Measurements from ENCODE around the gene GSTT2. TPM values are rescaled to one million over a fixed set of nuclear protein-coding genes. Genes with fewer than 3 reads are reported as not detected.

Gene GSTT2
- total RNA-seq, 1 donor from 2014 or later: not detected

DNA sequence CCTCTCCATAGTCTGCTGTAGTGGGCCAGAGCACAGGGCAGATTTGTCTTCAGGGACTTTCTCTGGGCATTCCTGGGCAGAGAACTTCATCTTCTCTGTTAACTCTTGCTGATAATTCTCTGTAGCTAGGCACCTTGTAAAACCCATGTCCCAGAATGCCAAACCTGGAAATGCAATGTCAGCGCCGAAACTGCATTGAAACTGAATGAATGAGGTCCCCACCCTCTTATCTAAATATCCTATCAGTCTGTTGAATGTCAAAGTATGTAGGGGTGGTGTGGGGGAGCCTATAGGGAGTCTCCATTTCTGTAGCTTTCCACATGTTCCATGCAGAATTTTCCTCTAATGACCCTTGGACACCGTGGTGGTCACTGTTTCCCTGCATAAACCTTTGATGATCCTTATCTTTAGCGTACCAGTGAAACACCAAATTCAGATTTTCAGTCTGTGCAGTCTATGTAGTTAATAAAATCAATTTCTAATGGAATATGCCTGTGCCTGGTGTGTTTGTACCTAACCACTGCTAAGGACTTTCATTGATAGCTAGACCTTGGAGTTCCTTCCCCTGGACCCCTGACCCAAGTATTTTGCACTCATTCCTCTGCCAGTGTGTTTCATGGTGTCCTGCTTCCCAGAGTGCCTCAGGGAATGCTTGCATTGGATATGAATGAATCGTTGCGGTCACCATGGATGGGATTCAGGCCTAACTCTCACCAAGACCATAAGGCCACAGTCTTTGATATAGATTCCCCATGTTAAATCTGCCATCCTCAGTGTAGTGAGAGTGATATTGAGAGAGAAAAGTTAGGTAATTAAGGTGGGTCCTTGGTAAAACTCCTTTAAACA, 28.7 kb downstream of the GSTT2 start:
- DNase-seq (ENCODE audit: low spot score): no peak

DNA sequence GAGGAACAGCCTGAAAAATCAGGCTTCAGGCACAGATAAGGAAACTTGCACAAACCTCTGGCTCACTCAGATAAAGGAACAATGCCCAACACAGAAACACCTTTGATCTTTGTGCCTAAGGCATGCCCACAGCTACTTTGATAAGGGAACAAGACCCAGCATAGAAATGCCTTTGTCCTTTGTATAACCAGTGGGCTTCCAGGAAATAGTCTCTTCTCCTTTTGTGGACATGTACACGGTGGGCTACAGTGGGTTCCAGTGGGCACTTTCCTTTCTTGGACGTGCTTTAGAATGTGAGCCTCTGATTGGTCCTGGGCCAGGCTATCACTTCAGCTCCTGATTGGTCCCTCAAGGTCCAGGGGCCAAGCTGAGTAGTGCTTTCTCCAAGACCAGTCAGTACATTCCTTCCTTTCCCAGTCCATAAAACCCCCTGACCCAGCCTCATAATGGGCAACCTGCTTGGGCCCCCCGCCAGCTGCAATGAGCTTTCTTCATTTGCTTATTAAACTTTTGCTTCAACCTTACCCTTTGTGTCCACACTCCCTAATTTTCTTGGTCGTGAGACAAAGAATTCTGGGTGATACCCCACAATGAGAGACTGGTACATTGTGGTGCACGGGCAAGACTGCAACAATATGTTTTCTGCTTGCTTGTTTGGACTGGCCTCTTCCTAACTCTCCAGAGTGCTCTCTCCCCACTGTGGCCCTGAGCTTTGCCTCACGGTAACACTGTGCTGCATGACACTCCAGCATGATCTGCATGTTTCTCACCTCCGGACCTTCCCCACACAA, 29.5 kb downstream of the GSTT2 start:
- DNase-seq (ENCODE audit: low spot score): no peak

DNA sequence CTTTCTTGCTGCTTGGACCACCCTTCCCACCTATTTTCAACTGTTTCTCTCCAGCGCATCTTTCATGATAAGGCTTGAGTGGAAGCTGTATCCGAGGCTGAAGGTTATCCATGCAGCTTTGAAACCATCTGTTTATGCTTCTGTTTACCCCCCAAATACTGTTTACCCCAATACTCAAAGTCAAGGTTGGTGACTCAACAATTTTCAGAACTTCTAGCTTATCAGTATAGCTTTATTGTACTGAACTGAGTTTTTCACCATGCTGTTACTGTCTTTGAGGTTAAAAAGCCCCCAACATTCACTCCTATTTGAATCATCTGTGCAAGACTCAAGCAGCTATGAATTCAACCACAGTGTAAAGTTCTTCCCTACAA, 30.1 kb downstream of the GSTT2 start:
- DNase-seq (ENCODE audit: low spot score): no peak

- no peak for DNase-seq (ENCODE audit: low spot score)
Observed at GRCh38 chr22:24011735-24012068, 31.8 kb downstream of the GSTT2 start.

GRCh38 chr22:24016156-24016555, 36.2 kb downstream of the GSTT2 start:
- no peak for DNase-seq (ENCODE audit: low spot score)

DNA sequence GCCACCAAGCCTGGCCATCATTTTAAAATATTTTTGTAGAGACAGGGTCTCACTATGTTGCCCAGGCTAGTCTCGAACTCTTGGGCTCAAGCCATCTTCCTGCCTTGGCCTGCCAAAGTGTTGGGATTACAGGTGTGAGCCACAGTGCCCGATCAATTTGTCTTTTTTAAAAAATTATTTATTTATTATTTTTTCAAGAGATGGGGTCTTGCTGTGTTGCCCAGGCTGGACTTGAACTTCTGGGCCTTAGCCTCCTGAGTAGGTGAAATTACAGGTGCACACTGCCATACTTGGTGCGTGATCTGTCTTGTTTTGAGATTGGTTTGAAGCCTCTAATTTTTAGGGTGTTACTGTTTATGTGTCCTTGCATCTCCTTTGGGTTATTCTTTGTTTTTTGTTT, 41.4 kb downstream of the GSTT2 start:
- no peak for DNase-seq (ENCODE audit: low spot score)

GRCh38 chr22:24023204-24023789, 43.4 kb downstream of the GSTT2 start:
- DNase-seq (ENCODE audit: low spot score): no peak

GRCh38 chr22:24024354-24024753, 44.4 kb downstream of the GSTT2 start:
- DNase-seq (ENCODE audit: low spot score): no peak

GRCh38 chr22:24025475-24025874, 45.5 kb downstream of the GSTT2 start:
- no peak for DNase-seq (ENCODE audit: low spot score)

GRCh38 chr22:24026056-24026455, 46.1 kb downstream of the GSTT2 start:
- DNase-seq (ENCODE audit: low spot score): no peak

GRCh38 chr22:24026733-24027132, 46.8 kb downstream of the GSTT2 start:
- DNase-seq (ENCODE audit: low spot score): no peak

- DNase-seq (ENCODE audit: low spot score): no peak
Observed at GRCh38 chr22:24027389-24027975, 47.5 kb downstream of the GSTT2 start.

- no peak for DNase-seq (ENCODE audit: low spot score)
Observed at GRCh38 chr22:24027991-24028390, 48.1 kb downstream of the GSTT2 start.

DNA sequence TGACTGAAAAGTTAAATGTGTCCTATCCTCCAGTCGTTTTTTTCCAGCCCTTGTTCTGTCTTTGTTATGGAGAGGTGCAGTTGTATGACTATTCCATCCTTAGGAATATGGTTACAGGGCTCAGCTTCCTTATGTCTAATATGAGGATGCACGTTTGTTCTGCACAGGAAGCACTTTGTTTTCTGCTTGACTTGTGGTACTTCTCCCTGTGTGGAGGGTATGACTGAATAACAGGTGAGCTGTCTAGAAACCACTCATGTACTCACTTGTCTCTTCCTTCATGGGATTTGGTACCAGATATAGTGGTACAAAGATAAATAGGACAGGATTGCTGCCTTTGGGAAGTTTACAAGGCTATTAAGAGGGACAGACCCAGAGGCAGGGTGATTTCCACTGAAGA, 48.6 kb downstream of the GSTT2 start:
- no peak for DNase-seq (ENCODE audit: low spot score)

GRCh38 chr22:24029304-24029703, 49.4 kb downstream of the GSTT2 start:
- no peak for DNase-seq (ENCODE audit: low spot score)

DNA sequence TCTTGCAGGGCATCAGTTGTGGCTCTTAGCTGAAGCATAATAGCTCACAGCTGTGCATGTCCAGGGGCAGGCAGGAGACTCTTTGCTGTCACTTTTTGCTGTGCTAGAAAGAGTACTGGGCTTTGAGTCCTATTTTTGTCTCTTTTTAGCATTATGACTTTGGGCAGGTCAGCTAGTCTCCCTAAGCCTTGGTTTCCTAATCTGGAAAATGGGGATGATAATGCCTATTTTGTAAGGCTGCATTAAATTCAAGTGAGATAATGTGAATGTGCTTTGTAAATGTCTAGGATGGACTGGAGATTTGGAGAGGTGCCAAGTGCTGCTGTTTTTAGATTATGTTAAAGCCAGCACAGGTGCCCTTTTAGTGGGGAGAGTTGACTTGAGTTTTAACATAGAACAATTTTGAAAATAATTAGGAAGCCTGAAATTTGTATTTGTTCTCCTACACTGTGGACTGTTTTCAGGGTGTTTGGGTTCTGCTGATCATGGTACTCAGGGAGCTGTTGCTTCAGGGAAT, 50.3 kb downstream of the GSTT2 start:
- DNase-seq (ENCODE audit: low spot score): no peak

Other genes with a start within 250 kb of the GSTT2 start
- gene ZNF70, start 229.0 kb upstream of the GSTT2 start, total RNA-seq (ENCODE audit: insufficient read depth, low replicate concordance): 5.3 TPM
- gene VPREB3, start 225.7 kb upstream of the GSTT2 start, total RNA-seq (ENCODE audit: insufficient read depth, low replicate concordance): not detected
- gene C22orf15, start 217.1 kb upstream of the GSTT2 start, total RNA-seq (ENCODE audit: insufficient read depth, low replicate concordance): not detected
- not detected for gene CHCHD10, start 212.2 kb upstream of the GSTT2 start, total RNA-seq (ENCODE audit: insufficient read depth, low replicate concordance)
- gene MMP11, start 207.3 kb upstream of the GSTT2 start, total RNA-seq (ENCODE audit: insufficient read depth, low replicate concordance): 13.7 TPM
- 8.9 TPM for gene SMARCB1, start 193.2 kb upstream of the GSTT2 start, total RNA-seq (ENCODE audit: insufficient read depth, low replicate concordance)
- not detected for gene DERL3, start 141.1 kb upstream of the GSTT2 start, total RNA-seq (ENCODE audit: insufficient read depth, low replicate concordance)
- 6.7 TPM for gene SLC2A11, start 122.3 kb upstream of the GSTT2 start, total RNA-seq (ENCODE audit: insufficient read depth, low replicate concordance)
- 202 TPM for gene MIF, start 85.8 kb upstream of the GSTT2 start, total RNA-seq (ENCODE audit: insufficient read depth, low replicate concordance)
- 7.2 TPM for gene GSTT2B, start 18.9 kb upstream of the GSTT2 start, total RNA-seq (ENCODE audit: insufficient read depth, low replicate concordance)
- gene DDTL, start 13.2 kb upstream of the GSTT2 start, total RNA-seq (ENCODE audit: insufficient read depth, low replicate concordance): 3.6 TPM
- 21.4 TPM for gene DDT, start 5.7 kb upstream of the GSTT2 start, total RNA-seq (ENCODE audit: insufficient read depth, low replicate concordance)
- gene GSTT4, start 25.3 kb downstream of the GSTT2 start, total RNA-seq (ENCODE audit: insufficient read depth, low replicate concordance): not detected
- 65.0 TPM for gene CABIN1, start 31.2 kb downstream of the GSTT2 start, total RNA-seq (ENCODE audit: insufficient read depth, low replicate concordance)
- 12.3 TPM for gene SUSD2, start 201.4 kb downstream of the GSTT2 start, total RNA-seq (ENCODE audit: insufficient read depth, low replicate concordance)